IPS-18c (cell line): ENCODE measurements around the gene CACNA1H.

Source experiments
- H3K4me3 ChIP-seq: 2 replicates; pipeline ENCODE4 v1.7.0; 2013; ENCODE audit warnings: low read depth, mild to moderate bottlenecking, low read length, moderate library complexity; ENCODE audit not compliant: insufficient read depth
- H3K9me3 ChIP-seq: one replicate; pipeline ENCODE4 v1.6.1; 2013; ENCODE audit warnings: mild to moderate bottlenecking, low read length, moderate library complexity; ENCODE audit not compliant: control insufficient read depth, insufficient read depth

The CACNA1H gene

DNA sequence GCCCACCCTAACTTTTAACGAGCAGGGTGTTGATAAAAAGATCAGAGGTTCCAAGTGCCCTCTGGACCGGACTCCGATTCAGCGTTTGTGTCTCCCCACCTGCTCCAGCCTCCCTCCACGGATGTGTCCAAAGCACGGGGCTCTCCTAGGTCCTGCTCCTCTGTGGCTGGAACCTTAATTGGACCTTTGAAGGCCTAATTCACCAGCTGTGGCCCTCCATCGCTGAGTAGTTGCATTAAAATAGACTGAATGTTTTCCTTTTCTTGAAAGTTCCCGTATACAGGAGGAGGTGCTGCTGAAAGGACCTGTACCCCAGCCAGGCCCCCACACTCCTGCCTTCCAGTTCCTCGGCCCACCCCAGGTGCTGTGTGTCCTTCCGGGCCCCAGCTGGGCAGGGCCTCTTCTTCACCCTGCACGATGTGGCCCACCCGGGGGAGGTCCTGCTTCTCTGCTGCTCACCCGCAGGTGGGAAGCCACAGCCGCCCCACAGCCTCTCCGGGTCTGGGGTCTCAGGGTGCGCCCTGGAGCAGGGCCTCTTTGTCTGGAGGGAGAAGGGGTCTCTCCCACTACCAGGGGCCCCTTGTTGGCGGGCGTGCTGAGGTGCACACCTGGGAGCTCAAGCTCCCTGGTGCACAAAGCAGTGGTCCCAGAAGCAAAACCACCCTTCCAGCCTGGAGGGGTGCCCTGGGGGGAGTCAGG is 1.3 kb upstream of the CACNA1H start:
- peaks cover 2% of the 10 kb centered on the region for H3K9me3 ChIP-seq
- H3K4me3 ChIP-seq: peak overlapping the region; percentile 55

- Histone ChIP-seq H3K9me3 (peaks cover 2% of the 10 kb centered on the region), H3K4me3 (peak overlapping the region; percentile 55)
Measured at GRCh38 chr16:1152123-1152638, 725 bp upstream of the CACNA1H start.

GRCh38 chr16:1153480-1154160 is 714 bp downstream of the CACNA1H start:
- H3K4me3 ChIP-seq: peak overlapping the region; percentile 64

GRCh38 chr16:1154291-1154886 is 1.5 kb downstream of the CACNA1H start:
- Histone ChIP-seq H3K9me3 (peaks cover 2% of the 10 kb centered on the region), H3K4me3 (peak overlapping the region; percentile 64)

More at GRCh38 chr16:1153480-1154160, 714 bp downstream of the CACNA1H start:
- peaks cover 2% of the 10 kb centered on the region for H3K9me3 ChIP-seq

DNA sequence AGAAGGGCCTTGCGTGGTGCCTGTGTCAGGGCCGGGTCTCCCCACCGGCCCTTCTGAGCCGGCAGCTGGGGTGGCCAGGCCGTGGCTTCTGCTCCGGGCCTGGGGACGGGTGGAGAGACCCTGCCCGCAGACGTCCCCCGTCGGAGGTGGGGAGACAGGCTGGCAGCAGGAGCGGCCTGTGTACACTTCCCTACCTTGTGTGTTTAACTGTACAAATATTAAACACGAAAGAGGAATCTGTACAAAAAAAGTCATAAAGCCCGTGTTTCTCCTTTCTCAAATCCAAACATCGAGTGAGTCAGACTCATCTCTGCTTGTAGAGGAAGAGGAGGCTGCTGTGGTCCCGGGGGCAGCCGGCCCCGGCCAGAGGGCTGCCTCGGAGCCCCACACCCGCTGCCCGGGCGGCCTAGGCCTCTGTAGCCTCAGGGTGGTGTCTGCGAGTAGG is 2.0 kb downstream of the CACNA1H start:
- H3K4me3 ChIP-seq: no peak overlapping the region; the same call in 1 of the 2 replicates
- H3K9me3 ChIP-seq: peaks cover 2% of the 10 kb centered on the region

GRCh38 chr16:1155353-1156054 is 2.6 kb downstream of the CACNA1H start:
- peaks cover 2% of the 10 kb centered on the region for H3K9me3 ChIP-seq
- H3K4me3 ChIP-seq: no peak overlapping the region

GRCh38 chr16:1156055-1156982 is 3.4 kb downstream of the CACNA1H start:
- no peak overlapping the region for H3K4me3 ChIP-seq
- H3K9me3 ChIP-seq: peaks cover 2% of the 10 kb centered on the region

GRCh38 chr16:1156983-1157638 is 4.2 kb downstream of the CACNA1H start:
- Histone ChIP-seq H3K9me3 (peaks cover 2% of the 10 kb centered on the region), H3K4me3 (no peak overlapping the region)

- peaks cover 2% of the 10 kb centered on the region for H3K9me3 ChIP-seq
- H3K4me3 ChIP-seq: no peak overlapping the region
Measured at GRCh38 chr16:1157639-1158455, 4.9 kb downstream of the CACNA1H start.

GRCh38 chr16:1158456-1159324 is 5.8 kb downstream of the CACNA1H start:
- Histone ChIP-seq H3K9me3 (peaks cover 2% of the 10 kb centered on the region), H3K4me3 (no peak overlapping the region)

- H3K4me3 ChIP-seq: no peak overlapping the region
- peaks cover 3% of the 10 kb centered on the region for H3K9me3 ChIP-seq
Measured at GRCh38 chr16:1159325-1159972, 6.5 kb downstream of the CACNA1H start.

DNA sequence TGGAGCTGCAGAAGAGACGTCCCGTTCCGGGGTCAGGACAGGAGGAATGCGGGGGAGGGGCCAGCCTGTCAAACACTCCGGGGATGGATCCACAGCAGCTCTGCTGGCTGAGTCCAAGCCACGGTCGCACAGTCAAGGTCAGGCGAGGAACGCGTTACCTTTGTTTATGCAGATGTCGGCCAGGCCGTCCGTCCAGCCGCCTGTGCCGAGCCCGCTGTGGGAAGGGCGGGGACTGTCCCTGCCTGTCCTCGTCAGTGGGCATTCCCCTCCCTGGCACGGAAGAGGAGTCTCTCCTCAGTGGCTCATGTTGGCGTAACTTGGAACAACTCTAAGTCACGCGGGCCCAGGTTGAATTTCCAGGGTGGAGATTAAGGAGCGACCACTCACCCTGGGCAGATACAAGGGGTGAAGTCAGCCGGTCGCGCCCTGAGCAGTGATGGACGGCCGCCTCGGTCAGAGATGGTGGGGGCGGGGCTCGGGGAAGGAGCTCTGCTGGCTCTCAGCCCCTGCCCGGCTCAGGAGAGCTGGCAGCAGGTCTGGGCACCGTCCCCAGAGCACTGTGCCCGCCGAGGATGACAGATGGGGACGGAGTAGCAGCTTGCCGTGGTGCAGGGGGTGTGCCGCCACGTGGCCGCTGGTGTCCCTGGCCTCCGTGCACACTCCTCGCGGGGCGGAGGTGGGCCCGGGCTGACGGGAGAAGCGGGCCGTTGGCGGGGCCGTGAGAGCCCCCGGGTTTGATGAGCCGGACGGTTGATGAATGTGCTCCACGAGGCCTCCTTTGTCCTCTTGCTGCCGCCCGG is 7.3 kb downstream of the CACNA1H start:
- H3K4me3 ChIP-seq: no peak overlapping the region

DNA sequence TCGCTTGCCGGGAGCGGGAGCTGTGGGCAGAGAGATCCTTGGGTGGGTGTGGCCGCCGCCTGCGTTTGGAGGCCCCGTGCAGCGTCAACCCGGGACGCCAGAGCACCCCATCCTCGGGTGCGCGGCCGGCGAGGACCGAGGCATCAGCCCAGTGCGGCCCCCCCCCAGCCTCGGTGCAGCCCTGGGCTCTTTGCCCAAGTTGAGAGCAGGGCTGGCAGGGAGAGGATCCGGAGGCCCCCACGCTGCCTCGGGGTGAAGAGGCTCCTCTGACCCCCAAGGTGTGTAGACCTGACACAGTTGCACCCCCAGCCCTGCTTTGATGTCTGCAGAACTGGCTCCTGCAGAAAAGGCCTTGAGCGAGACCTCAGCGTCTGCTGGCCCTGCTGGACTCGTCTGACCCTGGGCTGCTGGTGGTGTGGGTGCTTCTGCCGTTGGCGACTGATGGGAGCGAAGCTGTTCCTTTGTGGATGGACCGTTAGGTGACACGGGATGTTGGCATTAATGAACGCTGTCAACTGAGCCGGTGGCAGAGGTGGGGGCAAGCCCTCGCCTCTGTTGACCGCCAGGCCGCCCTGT is 8.0 kb downstream of the CACNA1H start:
- Histone ChIP-seq H3K9me3 (peaks cover 6% of the 10 kb centered on the region), H3K4me3 (no peak overlapping the region)

More for the DNA sequence above, 7.3 kb downstream of the CACNA1H start:
- peaks cover 6% of the 10 kb centered on the region for H3K9me3 ChIP-seq
